PC-3 (cell line): ENCODE measurements around the gene SP3.

Experiments used
- EZH2 ChIP-seq: fragments of 300-600 bp; sonication (generic); IDR thresholded peaks from one replicate; pipeline ENCODE4 v1.6.1; 2017; ENCODE audit warnings: antibody characterized with exemption, mild to moderate bottlenecking, low read length; ENCODE audit not compliant: unreplicated experiment
- EZH2phosphoT487 ChIP-seq: fragments of 300-600 bp; sonication (generic); IDR thresholded peaks from 2 replicates; pipeline ENCODE4 v1.6.1; 2018; ENCODE audit warnings: mild to moderate bottlenecking, antibody characterized with exemption, low read length, borderline replicate concordance
- TF ChIP-seq, protein P1 (sequence below): fragments of 300-600 bp; sonication (generic); conservative IDR thresholded peaks from 2 replicates; pipeline ENCODE4 v1.5.1; 2017; ENCODE audit warnings: antibody characterized with exemption, low read depth, mild to moderate bottlenecking, low read length

GRCh38 chr2:173903601-173904394 is 61.4 kb downstream of the SP3 start:
- TF ChIP-seq EZH2 (no peak), EZH2phosphoT487 (no peak)
- TF ChIP-seq, protein P1, sequence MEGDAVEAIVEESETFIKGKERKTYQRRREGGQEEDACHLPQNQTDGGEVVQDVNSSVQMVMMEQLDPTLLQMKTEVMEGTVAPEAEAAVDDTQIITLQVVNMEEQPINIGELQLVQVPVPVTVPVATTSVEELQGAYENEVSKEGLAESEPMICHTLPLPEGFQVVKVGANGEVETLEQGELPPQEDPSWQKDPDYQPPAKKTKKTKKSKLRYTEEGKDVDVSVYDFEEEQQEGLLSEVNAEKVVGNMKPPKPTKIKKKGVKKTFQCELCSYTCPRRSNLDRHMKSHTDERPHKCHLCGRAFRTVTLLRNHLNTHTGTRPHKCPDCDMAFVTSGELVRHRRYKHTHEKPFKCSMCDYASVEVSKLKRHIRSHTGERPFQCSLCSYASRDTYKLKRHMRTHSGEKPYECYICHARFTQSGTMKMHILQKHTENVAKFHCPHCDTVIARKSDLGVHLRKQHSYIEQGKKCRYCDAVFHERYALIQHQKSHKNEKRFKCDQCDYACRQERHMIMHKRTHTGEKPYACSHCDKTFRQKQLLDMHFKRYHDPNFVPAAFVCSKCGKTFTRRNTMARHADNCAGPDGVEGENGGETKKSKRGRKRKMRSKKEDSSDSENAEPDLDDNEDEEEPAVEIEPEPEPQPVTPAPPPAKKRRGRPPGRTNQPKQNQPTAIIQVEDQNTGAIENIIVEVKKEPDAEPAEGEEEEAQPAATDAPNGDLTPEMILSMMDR, result no peak
